ENCODE results near the gene TOB2.
"Not testable (repeated sequence)": the region's sequence is repeated elsewhere in the genome, so short reads cannot be mapped to it uniquely, and the experiment has no call there.

TOB2 gene

DNA sequence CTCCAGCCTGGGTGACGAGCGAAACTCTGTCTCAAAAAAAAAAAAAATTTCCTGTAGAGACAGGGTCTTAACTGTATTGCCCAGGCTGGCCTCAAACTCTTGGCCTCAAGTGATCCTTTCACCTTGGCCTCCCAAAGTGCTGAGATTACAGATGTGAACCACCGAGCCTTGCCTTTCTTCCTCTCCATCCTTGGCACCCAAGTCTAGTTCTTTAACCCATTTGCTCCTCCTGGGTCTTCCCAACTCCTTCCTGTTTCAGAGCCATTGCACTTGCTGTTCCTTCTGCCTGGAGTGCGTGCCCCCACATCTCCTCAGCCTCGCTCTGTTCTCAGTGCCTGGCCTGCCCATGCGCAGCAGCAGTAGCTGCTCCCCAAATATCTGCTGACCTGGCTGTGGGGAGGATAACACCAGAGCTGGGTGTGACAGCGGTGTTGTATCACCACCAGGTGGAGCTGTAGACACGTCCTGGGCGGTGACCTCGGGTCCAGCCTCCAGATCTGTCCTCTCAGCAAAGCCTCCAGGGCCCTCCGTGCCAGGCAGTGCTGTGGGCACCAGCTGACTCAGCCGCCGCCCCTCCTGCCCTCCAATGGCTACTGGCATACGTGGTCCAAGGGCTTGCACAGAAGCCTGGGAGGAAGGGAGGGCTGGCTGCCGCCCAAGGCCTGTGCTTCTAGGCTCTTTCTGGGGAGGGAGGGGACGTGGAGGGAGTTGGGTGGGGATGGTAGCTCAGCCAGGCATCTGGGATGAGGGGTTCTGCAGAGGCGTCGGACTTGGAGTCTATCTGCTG lies 42.9 kb downstream of the TOB2 start:
- H3K27me3 Mint-ChIP-seq = no peaks in the 10 kb centered on the region
- H3K4me3 Mint-ChIP-seq = no peak overlapping the region
- no peak overlapping the region for H3K27ac Mint-ChIP-seq
- H3K9me3 Mint-ChIP-seq = no peaks in the 10 kb centered on the region
- H3K4me1 Mint-ChIP-seq (ENCODE audit: low read depth) = peaks cover 6% of the 10 kb centered on the region
- intact Hi-C loops (cut with micrococcal nuclease) = loop anchor here (2.0 to 10.0 kb wide), 3 partner anchors 113 to 191 kb away; no protein-coding TSS in a partner anchor
- no peaks in the 10 kb centered on the region for H3K36me3 Mint-ChIP-seq (ENCODE audit: low read depth)

DNA sequence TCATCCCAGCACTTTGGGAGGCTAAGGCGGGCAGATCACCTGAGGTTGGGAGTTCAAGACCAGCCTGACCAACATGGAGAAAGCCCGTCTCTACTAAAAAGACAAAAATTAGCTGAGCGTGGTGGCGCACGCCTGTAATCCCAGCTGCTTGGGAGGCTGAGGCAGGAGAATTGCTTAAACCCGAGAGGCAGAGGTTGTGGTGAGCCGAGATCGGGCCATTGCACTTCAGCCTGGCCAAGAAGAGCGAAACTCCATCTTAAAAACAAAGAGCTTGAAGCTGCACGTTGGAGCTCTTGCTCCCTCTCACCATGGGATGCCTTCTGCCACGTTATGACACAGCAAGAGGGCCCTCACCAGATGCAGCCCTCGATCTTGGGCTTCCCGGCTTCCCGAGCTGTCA lies 43.8 kb downstream of the TOB2 start:
- not testable (repeated sequence) for H3K36me3 Mint-ChIP-seq (ENCODE audit: low read depth); H3K27ac Mint-ChIP-seq; H3K9me3 Mint-ChIP-seq; H3K4me3 Mint-ChIP-seq; H3K27me3 Mint-ChIP-seq; H3K4me1 Mint-ChIP-seq (ENCODE audit: low read depth)
- intact Hi-C loops (cut with micrococcal nuclease) = loop anchor here (10.0 kb wide), 1 partner anchor 192 kb away; no protein-coding TSS in a partner anchor

GRCh38 chr22:41401781-41402648 lies 44.6 kb downstream of the TOB2 start:
- H3K27me3 Mint-ChIP-seq = no peaks in the 10 kb centered on the region
- no peak overlapping the region for H3K4me3 Mint-ChIP-seq
- peaks cover 13% of the 10 kb centered on the region for H3K36me3 Mint-ChIP-seq (ENCODE audit: low read depth)
- H3K9me3 Mint-ChIP-seq = no peaks in the 10 kb centered on the region
- intact Hi-C loops (cut with micrococcal nuclease) = loop anchor here (10.0 kb wide), 1 partner anchor 193 kb away; no protein-coding TSS in a partner anchor
- H3K27ac Mint-ChIP-seq = no peak overlapping the region
- peaks cover 6% of the 10 kb centered on the region for H3K4me1 Mint-ChIP-seq (ENCODE audit: low read depth)

DNA sequence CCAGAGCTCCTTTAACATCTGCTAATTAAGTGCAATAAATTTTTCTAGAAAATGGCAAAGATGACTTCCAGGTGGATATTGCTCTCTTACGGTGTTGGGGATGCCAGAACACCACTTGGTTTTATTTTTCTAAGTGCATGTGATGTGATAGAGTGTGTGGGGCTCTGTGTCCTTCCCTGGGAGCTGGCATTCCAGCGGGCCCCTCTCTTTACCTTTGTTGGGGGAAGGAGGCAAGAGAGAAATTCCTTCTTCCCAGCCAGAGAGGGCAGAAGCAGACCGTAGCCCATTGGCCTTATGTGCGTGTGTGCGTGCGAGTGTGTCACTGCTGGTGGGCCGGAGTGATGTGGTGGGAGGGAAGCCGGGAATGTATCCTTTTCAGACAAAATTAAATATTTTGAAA lies 47.7 kb downstream of the TOB2 start:
- Mint-ChIP-seq H3K36me3 (ENCODE audit: low read depth) (peaks cover 44% of the 10 kb centered on the region), H3K27me3 (no peaks in the 10 kb centered on the region), H3K27ac (no peak overlapping the region), H3K9me3 (no peaks in the 10 kb centered on the region), H3K4me3 (no peak overlapping the region), H3K4me1 (ENCODE audit: low read depth) (peaks cover 6% of the 10 kb centered on the region)
- intact Hi-C loops (cut with micrococcal nuclease) = no loop called here

DNA sequence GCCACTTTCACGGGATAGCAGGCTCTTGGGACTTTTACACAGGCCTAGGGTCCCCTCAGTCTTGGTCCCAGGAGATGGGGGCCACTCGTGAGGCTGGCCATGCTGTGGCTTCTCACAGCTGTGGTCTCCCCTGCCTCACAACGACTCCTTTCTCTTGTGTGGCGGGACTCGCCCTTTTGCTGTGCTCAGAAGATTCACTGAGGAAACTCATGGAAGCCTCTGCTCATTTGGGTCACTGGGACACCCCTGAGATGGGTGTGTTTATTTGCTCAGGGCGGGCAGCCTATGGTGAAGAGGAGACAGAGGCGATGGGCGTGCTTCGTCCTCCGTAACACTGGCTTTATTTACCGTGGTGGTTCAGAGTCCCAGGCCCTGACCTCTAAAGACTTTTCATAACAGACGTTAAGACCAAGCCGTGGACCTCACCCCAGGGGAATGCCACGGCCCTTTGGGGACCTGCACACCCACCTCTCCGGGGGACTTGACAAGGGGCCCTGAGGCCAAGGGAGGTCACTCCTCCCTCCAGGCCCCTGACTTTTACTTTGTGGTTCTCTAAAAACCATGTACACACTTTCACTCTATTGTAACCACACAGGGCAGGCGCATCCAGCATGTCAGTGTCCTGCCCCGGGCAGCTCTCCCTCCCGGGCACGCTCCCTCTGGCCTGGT lies 49.3 kb downstream of the TOB2 start:
- no peak overlapping the region for H3K27ac Mint-ChIP-seq
- intact Hi-C loops (cut with micrococcal nuclease) = no loop called here
- peaks cover 47% of the 10 kb centered on the region for H3K36me3 Mint-ChIP-seq (ENCODE audit: low read depth)
- no peaks in the 10 kb centered on the region for H3K9me3 Mint-ChIP-seq
- H3K4me1 Mint-ChIP-seq (ENCODE audit: low read depth) = no peaks in the 10 kb centered on the region
- H3K27me3 Mint-ChIP-seq = no peaks in the 10 kb centered on the region
- no peak overlapping the region for H3K4me3 Mint-ChIP-seq

GRCh38 chr22:41395531-41396240 lies 50.9 kb downstream of the TOB2 start:
- no peak overlapping the region for H3K27ac Mint-ChIP-seq
- intact Hi-C loops (cut with micrococcal nuclease) = no loop called here
- no peaks in the 10 kb centered on the region for H3K9me3 Mint-ChIP-seq
- H3K36me3 Mint-ChIP-seq (ENCODE audit: low read depth) = peaks cover 55% of the 10 kb centered on the region
- no peaks in the 10 kb centered on the region for H3K4me1 Mint-ChIP-seq (ENCODE audit: low read depth)
- H3K4me3 Mint-ChIP-seq = no peak overlapping the region
- no peaks in the 10 kb centered on the region for H3K27me3 Mint-ChIP-seq

- no peaks in the 10 kb centered on the region for H3K9me3 Mint-ChIP-seq
- intact Hi-C loops (cut with micrococcal nuclease) = no loop called here
- no peaks in the 10 kb centered on the region for H3K27me3 Mint-ChIP-seq
- H3K4me1 Mint-ChIP-seq (ENCODE audit: low read depth) = no peaks in the 10 kb centered on the region
- H3K36me3 Mint-ChIP-seq (ENCODE audit: low read depth) = peaks cover 68% of the 10 kb centered on the region
- H3K4me3 Mint-ChIP-seq = no peak overlapping the region
- no peak overlapping the region for H3K27ac Mint-ChIP-seq
These were observed 52.6 kb downstream of the TOB2 start for GRCh38 chr22:41394012-41394356.

DNA sequence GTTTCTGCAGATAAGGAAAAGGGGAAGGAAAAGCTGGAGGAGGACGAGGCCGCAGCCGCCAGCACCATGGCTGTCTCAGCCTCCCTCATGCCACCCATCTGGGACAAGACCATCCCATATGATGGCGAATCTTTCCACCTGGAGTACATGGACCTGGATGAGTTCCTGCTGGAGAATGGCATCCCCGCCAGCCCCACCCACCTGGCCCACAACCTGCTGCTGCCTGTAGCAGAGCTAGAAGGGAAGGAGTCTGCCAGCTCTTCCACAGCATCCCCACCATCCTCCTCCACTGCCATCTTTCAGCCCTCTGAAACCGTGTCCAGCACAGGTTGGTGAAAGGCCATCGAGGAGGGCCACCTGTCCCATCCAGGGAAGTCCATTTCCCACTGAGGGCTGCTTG lies 59.3 kb downstream of the TOB2 start:
- Mint-ChIP-seq H3K4me1 (ENCODE audit: low read depth) (peaks cover 19% of the 10 kb centered on the region), H3K9me3 (no peaks in the 10 kb centered on the region), H3K27ac (no peak overlapping the region), H3K27me3 (peaks cover 3% of the 10 kb centered on the region), H3K4me3 (no peak overlapping the region), H3K36me3 (ENCODE audit: low read depth) (peaks cover 43% of the 10 kb centered on the region)
- intact Hi-C loops (cut with micrococcal nuclease) = no loop called here

GRCh38 chr22:41384128-41384527 lies 62.5 kb downstream of the TOB2 start:
- H3K27ac Mint-ChIP-seq = no peak overlapping the region

More at GRCh38 chr22:41384128-41384527, 62.5 kb downstream of the TOB2 start:
- Mint-ChIP-seq H3K4me1 (ENCODE audit: low read depth) (peaks cover 29% of the 10 kb centered on the region), H3K9me3 (no peaks in the 10 kb centered on the region), H3K36me3 (ENCODE audit: low read depth) (peaks cover 29% of the 10 kb centered on the region), H3K4me3 (no peak overlapping the region), H3K27me3 (peaks cover 3% of the 10 kb centered on the region)
- intact Hi-C loops (cut with micrococcal nuclease) = loop anchor here (5.0 kb wide), 1 partner anchor 97 kb away; the partner anchor contains the start of gene RANGAP1
